ENCODE results near the gene SPI1.
"Not testable (repeated sequence)": the region's sequence is repeated elsewhere in the genome, so short reads cannot be mapped to it uniquely, and the experiment has no call there.

Gene SPI1

DNA sequence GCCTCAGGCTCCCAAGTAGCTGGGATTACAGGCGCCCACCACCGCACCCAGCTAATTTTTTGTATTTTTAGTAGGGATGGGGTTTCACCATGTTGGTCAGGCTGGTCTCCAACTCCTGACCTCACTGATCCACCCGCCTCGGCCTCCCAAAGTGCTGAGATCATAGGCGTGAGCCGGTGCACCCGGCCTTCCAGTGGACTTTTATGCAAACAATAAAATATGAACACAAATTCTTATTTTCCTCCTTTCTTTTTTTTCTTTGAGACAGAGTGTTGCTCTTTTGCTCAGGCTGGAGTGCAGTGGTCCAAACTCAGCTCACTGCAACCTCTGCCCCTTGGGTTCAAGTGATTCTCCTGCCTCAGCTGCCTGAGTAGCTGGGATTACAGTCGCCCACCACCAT is 61.8 kb downstream of the SPI1 start:
- DNase-seq, result not testable (repeated sequence)

DNA sequence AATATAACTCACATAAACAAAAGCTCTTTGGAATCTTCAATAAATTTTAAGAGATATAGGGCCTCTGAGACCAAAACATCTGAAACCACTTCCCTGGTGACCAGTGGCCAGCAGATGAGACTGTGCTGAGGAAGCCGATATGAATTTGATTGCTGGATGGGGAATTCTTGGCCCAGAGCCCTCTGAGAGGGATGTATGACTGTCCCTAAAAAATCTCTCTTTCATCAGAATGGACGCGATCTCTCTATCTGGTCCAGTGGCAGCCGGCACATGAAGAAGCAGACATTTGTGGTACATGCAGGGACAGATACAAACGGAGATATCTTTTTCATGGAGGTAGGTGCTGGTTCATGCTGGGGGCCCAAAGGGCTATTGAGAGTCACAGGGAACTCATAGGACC is 63.4 kb downstream of the SPI1 start:
- no peak for DNase-seq

DNA sequence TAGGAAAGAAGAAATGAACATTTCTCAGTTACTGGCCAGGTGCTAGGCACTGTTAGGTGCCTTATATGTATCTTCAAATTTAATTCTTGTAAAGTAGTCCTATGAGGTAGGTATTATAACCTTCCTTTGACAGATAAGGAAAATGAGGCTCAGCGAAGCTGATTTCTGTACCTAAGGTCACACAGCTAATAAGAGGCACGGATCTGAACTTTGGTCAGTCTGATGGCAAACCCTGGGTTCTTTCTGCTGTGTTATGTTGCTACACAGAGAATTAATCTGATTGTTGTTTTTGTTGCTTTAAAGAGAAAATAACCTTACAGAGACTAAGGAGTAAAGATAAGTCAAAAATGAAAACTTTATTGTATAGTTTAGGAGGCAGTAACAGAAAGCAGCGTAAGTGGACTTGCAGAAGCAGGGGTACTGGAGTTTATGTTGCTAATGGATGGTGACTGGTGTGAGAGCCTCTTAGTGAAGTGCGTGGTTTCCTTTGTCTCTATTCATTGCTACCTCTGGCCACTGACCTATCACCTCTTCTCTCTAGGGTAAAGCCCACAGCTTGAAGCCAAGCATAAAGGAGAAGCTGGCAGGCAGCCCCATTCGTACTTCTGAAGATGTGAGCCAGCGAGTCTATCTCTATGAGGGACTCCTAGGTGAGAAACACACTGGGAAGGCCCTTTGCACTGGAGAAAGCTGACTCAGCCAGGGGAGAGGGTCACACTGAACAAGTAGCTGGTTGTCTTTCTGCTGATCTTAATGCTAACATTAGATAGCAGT is 70.1 kb downstream of the SPI1 start:
- no peak for DNase-seq

DNA sequence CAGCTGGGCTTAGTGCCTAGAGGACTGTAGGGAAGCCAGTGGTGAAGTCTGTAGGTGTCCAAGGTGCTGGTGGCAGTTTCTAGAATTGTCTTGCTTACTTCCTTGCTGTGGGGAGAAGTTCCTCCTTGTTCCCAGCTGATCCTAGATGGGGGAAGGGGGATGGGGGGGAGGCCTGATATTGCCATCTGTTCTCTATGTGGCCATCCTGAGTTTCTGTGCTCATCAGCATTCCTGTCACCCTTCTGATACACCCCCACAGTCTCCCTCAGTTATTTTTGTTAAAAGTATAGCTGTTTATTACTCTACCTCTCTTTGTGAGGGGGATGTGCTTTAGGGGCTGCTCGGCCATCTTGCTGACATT is 71.9 kb downstream of the SPI1 start:
- DNase-seq, result no peak

DNA sequence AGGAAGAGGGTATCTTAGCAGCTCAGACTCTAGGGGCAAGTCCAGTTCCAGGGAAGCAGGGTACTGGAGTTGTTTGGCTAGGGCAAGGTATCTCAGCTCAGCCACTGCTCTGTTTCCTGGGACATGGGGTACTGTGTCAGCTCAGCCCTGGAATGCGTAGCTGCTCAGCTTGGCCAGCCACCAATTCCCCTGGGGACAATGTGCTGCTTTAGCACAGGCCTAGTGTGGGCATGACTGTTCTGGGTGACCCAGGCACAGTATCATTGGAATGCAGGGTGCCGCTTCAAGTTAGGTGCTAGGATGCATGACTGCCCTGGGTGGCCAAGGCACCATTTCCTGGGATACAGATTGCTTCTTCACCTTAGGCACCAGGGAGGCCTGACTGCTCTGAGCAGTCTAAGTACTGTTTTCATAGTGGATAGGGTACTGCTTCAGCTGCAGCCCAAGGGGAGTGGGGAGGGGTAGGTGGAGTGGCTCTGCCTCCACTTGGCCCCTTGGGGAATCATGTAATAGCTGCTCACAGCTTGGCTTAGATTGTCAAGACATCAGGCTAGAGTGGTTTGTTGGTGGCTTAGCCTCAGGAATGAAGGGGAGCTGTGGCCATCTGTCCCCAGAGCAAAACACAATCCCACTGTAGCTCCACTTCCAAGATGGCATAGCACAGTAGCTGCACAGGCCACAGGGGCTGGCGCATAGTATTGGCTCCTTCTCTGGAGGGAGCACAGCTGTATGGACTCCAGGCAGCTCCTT is 72.4 kb downstream of the SPI1 start:
- DNase-seq, result no peak
